Prostate gland (tissue), 2 donors: ENCODE data around the gene RSPH9. TPM values are rescaled to one million over a fixed set of nuclear protein-coding genes. Genes with fewer than 3 reads are reported as not detected.

ENCODE experiments used
- DNase-seq: peaks from one replicate; pipeline ENCODE4 v3.0.0-alpha.2; 2019; ENCODE audit warnings: low spot score
- H3K27ac ChIP-seq, 2 donors: fragments of 200-600 bp; sonication (generic); 2 replicates each; pipeline ENCODE4 v1.5.1; 2017 to 2019
- H3K27me3 ChIP-seq: fragments of 200-600 bp; sonication (generic); replicated peaks from 2 replicates; pipeline ENCODE4 v1.5.1; 2019; ENCODE audit not compliant: insufficient read depth
- H3K36me3 ChIP-seq, 2 donors: fragments of 200-600 bp; sonication (generic); 1 replicate in 1 of 2; 2 replicates in 1 of 2; pipeline versions ENCODE4 v1.5.1 to v1.8.1; 2017 to 2019
- H3K4me1 ChIP-seq: fragments of 200-600 bp; sonication (generic); replicated peaks from 2 replicates; pipeline ENCODE4 v1.5.1; 2019
- H3K4me3 ChIP-seq, 2 donors: fragments of 200-600 bp; sonication (generic); 2 replicates each; pipeline ENCODE4 v1.5.1; 2017 to 2019
- H3K9me3 ChIP-seq: fragments of 200-600 bp; sonication (generic); 2 replicates; pipeline ENCODE4 v1.5.1; 2017
- CTCF ChIP-seq, 4 experiments: fragments of 200-600 bp in 2 of 4; fragments of 450-650 bp in 2 of 4; sonication (generic) in 2 of 4; IDR thresholded peaks; 1 replicate in 3 of 4; 2 replicates in 1 of 4; pipeline ENCODE4 v1.5.1; 2016 to 2019; ENCODE audit warnings: antibody characterized with exemption in 4 of 4, mild to moderate bottlenecking in 2 of 4, moderate library complexity in 2 of 4
- POLR2A ChIP-seq: fragments of 450-650 bp; IDR thresholded peaks from one replicate; pipeline ENCODE4 v1.6.1; 2016; ENCODE audit warnings: antibody characterized with exemption, mild to moderate bottlenecking
- POLR2AphosphoS5 ChIP-seq: sonication (generic); formaldehyde crosslinking; IDR thresholded peaks from one replicate; pipeline ENCODE4 v1.6.1; 2017; ENCODE audit warnings: antibody characterized with exemption
- WGBS: methylation state at CpG from one replicate; pipeline ENCODE4 v1.1.5; 2018; 5-methylcytosine and 5-hydroxymethylcytosine counted together
- intact Hi-C: fragments of 100-400 bp; cut with DNase I; formaldehyde crosslinking; loops from one replicate; pipeline ENCODE4 v1.14.2; 2022
- total RNA-seq, 2 donors: library from RNA; depleted of rRNA; stranded (reverse); fragments of >200 nt; gene quantifications; one replicate each; pipeline ENCODE4 v1.1.0, GENCODE V29; 2016

Gene RSPH9
- total RNA-seq, 2 donors from 2014 or later, result 0.23 to 1.9 TPM

- TF ChIP-seq POLR2A (no peak), CTCF (IDR thresholded peaks at IDR 0.05) (no peak), POLR2AphosphoS5 (no peak)
- Histone ChIP-seq H3K4me1 (peaks cover 10% of the 10 kb centered on the region), H3K27me3 (no peaks in the 10 kb centered on the region), H3K9me3 (no peaks in the 10 kb centered on the region), H3K36me3 (no peaks in the 10 kb centered on the region), H3K4me3 (no peak overlapping the region), H3K27ac (peak overlapping the region in 1 of 2 donors; percentile 72)
- 77% methylated on average over 7 of the region's 7 CpGs for WGBS
- intact Hi-C loops, result no loop called here
- DNase-seq, result no peak
Measured at GRCh38 chr6:43707269-43707668, 62.4 kb downstream of the RSPH9 start.

GRCh38 chr6:43707767-43708166 lies 62.9 kb downstream of the RSPH9 start:
- intact Hi-C loops, result no loop called here
- no peak for TF ChIP-seq POLR2A
- no peak for TF ChIP-seq POLR2AphosphoS5
- TF ChIP-seq CTCF (IDR thresholded peaks at IDR 0.05), result no peak
- Histone ChIP-seq H3K27me3 (no peaks in the 10 kb centered on the region), H3K9me3 (no peaks in the 10 kb centered on the region), H3K4me1 (peaks cover 10% of the 10 kb centered on the region), H3K27ac (peak overlapping the region in 1 of 2 donors; percentile 72), H3K36me3 (no peaks in the 10 kb centered on the region), H3K4me3 (no peak overlapping the region)
- WGBS, result 55% methylated on average over 1 of the region's 1 CpG
- no peak for DNase-seq

- no peak for DNase-seq
- TF ChIP-seq CTCF (IDR thresholded peaks at IDR 0.05) (no peak), POLR2AphosphoS5 (no peak), POLR2A (no peak)
Measured at GRCh38 chr6:43708860-43709653, 64.2 kb downstream of the RSPH9 start.

GRCh38 chr6:43709654-43710303 lies 64.9 kb downstream of the RSPH9 start:
- no peaks in the 10 kb centered on the region for H3K9me3 ChIP-seq
- H3K4me3 ChIP-seq, result no peak overlapping the region
- peaks cover 8% of the 10 kb centered on the region for H3K4me1 ChIP-seq
- intact Hi-C loops, result no loop called here
- DNase-seq, result no peak
- TF ChIP-seq POLR2A, result no peak
- no peak for TF ChIP-seq CTCF (IDR thresholded peaks at IDR 0.05)
- no peak for TF ChIP-seq POLR2AphosphoS5
- 85% methylated on average over 7 of the region's 7 CpGs for WGBS
- H3K27ac ChIP-seq, result no peak overlapping the region
- H3K27me3 ChIP-seq, result no peaks in the 10 kb centered on the region
- no peaks in the 10 kb centered on the region for H3K36me3 ChIP-seq

More at GRCh38 chr6:43708860-43709653, 64.2 kb downstream of the RSPH9 start:
- intact Hi-C loops, result no loop called here
- peaks cover 10% of the 10 kb centered on the region for H3K4me1 ChIP-seq
- H3K9me3 ChIP-seq, result no peaks in the 10 kb centered on the region
- 64% methylated on average over 5 of the region's 5 CpGs for WGBS
- H3K27me3 ChIP-seq, result no peaks in the 10 kb centered on the region
- no peak overlapping the region for H3K27ac ChIP-seq
- no peak overlapping the region for H3K4me3 ChIP-seq
- H3K36me3 ChIP-seq, result no peaks in the 10 kb centered on the region
